ENCODE results near the gene CA5A. TPM values are rescaled to one million over a fixed set of nuclear protein-coding genes. Genes with fewer than 3 reads are reported as not detected.

The CA5A gene
- total and polyA plus RNA-seq, 2 of the 13 experiments (the other 11 are each of a cell fraction or from before 2014, with no cell fraction given), result 66.8 to 106 TPM

DNA sequence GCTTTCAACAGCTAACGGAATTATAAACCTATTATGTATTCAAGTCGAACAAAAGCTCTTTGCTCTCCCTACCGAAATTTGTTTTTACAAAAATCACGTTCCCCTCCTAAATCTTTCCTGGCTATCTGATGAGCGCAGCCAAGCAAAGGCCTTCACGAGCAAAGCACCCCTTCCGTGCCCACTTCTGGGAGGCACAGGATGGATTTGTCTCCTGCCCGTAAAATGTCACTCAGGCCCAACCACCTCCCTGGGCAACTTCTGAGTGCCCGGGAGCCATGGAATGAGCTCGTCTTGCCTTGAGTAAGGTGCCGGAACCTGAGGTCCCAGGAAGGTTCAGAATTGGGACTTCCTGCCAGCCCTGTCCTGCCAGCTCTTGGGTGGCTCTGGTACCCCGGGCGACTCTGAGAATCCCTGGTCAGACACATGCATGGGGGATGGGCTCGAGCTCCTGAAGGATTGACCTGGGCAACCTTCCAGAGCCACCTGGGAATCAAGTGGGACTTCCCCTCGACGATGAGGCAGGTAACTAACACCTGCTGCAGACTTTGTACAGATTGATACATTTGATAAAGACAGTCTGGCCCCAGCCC lies 86.8 kb downstream of the CA5A start (continued):
- no peak for TF ChIP-seq ZNF10 (CRISPR knock-in tag; IDR thresholded peaks at IDR 0.05; ENCODE audit: borderline replicate concordance, low read depth)
- peak; percentile 38; the same call in 1 of the 2 replicates for TF ChIP-seq ZNF878 (CRISPR knock-in tag; IDR thresholded peaks at IDR 0.05)
- no peak for TF ChIP-seq JDP2 (CRISPR knock-in tag; IDR thresholded peaks at IDR 0.05; ENCODE audit: borderline replicate concordance)
- TF ChIP-seq SMAD1 (CRISPR knock-in tag; IDR thresholded peaks at IDR 0.05; ENCODE audit: borderline replicate concordance, low read depth), result no peak
- no peak for TF ChIP-seq ZNF296 (CRISPR knock-in tag; conservative IDR thresholded peaks at IDR 0.05)
- 0 out of 2 replicates have a peak, but pooled peaks have one; percentile 52 for TF ChIP-seq GLI4 (CRISPR knock-in tag; IDR thresholded peaks at IDR 0.05; ENCODE audit: borderline replicate concordance)
- peak; percentile 43; the same call in 1 of the 2 replicates for TF ChIP-seq SP2 (CRISPR knock-in tag; IDR thresholded peaks at IDR 0.05)

GRCh38 chr16:87848676-87849345 lies 87.5 kb downstream of the CA5A start:
- H3K9ac ChIP-seq (ENCODE audit: insufficient read depth, low read depth, low read length), result peak overlapping the region; percentile 79
- ATAC-seq (no peak), DNase-seq (ENCODE audit: low spot score) (no peak), FAIRE-seq (no peak)
- in situ Hi-C loops (cut with HindIII; ENCODE audit: extremely low pct_ligation_motif_present, low pct_unique_long_range_greater_than_20kb), result no loop called here
- H3K36me3 ChIP-seq (replicated peaks in 1 of 2; ENCODE audit: control insufficient read depth in 1 of 2, insufficient read depth in 2 of 2, low read length in 2 of 2), result peaks cover 38 to 62% of the 10 kb centered on the region in 2 experiments
- ChIA-PET POLR2A (interaction anchor here (1.4 to 9.4 kb wide), 11 partner anchors 12 to 88 kb away, joined by 3 to 399 read pairs (median 9); partner anchors contain the start of genes CA5A, KLHDC4 and SLC7A5), CTCF (ENCODE audit: low intra/inter-chr PET ratio, low total read pairs) (interaction anchor here (1.5 to 5.4 kb wide), 3 partner anchors 18 to 71 kb away, joined by 8 to 47 read pairs (median 38); no protein-coding TSS in a partner anchor)
- intact Hi-C loops (cut with micrococcal nuclease; ENCODE audit: unreplicated experiment), result loop anchor here (1.0 to 2.0 kb wide), 3 partner anchors 8 to 70 kb away; no protein-coding TSS in a partner anchor
- H4K20me1 ChIP-seq (ENCODE audit: insufficient read depth, low read length), result peaks cover 5% of the 10 kb centered on the region; the same call in 1 of the 2 replicates
- BruUV-seq (replicated peaks), result TSS peak; percentile 52
- peak overlapping the region; percentile 98 for H3K27ac ChIP-seq (ENCODE audit: extremely low read length, insufficient read depth, low read length)
- no peaks in the 10 kb centered on the region for H3K27me3 ChIP-seq (ENCODE audit: control insufficient read depth in 1 of 2, insufficient read depth in 2 of 2, low read length in 2 of 2)
- H3K79me2 ChIP-seq (ENCODE audit: insufficient read depth, low read length), result peaks cover 81% of the 10 kb centered on the region
- 81% methylated on average over 17 of the region's 18 CpGs for WGBS (ENCODE audit: low lambda C conversion rate)
- no peak overlapping the region for H2AFZ ChIP-seq (ENCODE audit: low read length)
- no peaks in the 10 kb centered on the region for H3K9me3 ChIP-seq (ENCODE audit: low read length)
- H3K4me2 ChIP-seq (ENCODE audit: low read depth, low read length), result peak overlapping the region; percentile 73
- H3K4me1 ChIP-seq (ENCODE audit: insufficient read depth, low read length), result peaks cover 99% of the 10 kb centered on the region
- peak overlapping the region in 1 of 3 experiments; percentile 39; a peak in 2 of 6 replicates for H3K4me3 ChIP-seq (replicated peaks in 1 of 3; ENCODE audit: insufficient read depth in 1 of 3, low read depth in 2 of 3, low read length in 3 of 3)
- TF ChIP-seq ZNF772 (CRISPR knock-in tag; IDR thresholded peaks at IDR 0.05) (peak; percentile 52; the same call in 1 of the 2 replicates), NFATC3 (CRISPR knock-in tag; IDR thresholded peaks at IDR 0.05) (0 out of 2 replicates have a peak, but pooled peaks have one; percentile 3), ZNF567 (CRISPR knock-in tag; IDR thresholded peaks at IDR 0.05; ENCODE audit: borderline replicate concordance) (no peak), ZNF891 (CRISPR knock-in tag; IDR thresholded peaks at IDR 0.05) (peak; percentile 46; the same call in 1 of the 2 replicates), ZNF383 (CRISPR knock-in tag; IDR thresholded peaks at IDR 0.05; ENCODE audit: borderline replicate concordance) (0 out of 2 replicates have a peak, but pooled peaks have one; percentile 73), ZNF235 (CRISPR knock-in tag; IDR thresholded peaks at IDR 0.05; ENCODE audit: borderline replicate concordance) (peak; percentile 18; the same call in 1 of the 2 replicates), ZNF768 (CRISPR knock-in tag; IDR thresholded peaks at IDR 0.05) (0 out of 2 replicates have a peak, but pooled peaks have one; percentile 8), ZNF333 (CRISPR knock-in tag; IDR thresholded peaks at IDR 0.05; ENCODE audit: borderline replicate concordance) (peak; percentile 9; the same call in 1 of the 2 replicates)
- TF ChIP-seq, protein P1, sequence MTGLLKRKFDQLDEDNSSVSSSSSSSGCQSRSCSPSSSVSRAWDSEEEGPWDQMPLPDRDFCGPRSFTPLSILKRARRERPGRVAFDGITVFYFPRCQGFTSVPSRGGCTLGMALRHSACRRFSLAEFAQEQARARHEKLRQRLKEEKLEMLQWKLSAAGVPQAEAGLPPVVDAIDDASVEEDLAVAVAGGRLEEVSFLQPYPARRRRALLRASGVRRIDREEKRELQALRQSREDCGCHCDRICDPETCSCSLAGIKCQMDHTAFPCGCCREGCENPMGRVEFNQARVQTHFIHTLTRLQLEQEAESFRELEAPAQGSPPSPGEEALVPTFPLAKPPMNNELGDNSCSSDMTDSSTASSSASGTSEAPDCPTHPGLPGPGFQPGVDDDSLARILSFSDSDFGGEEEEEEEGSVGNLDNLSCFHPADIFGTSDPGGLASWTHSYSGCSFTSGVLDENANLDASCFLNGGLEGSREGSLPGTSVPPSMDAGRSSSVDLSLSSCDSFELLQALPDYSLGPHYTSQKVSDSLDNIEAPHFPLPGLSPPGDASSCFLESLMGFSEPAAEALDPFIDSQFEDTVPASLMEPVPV (CRISPR knock-in tag; IDR thresholded peaks at IDR 0.05), result peak; percentile 35; the same call in 1 of the 2 replicates
- TF ChIP-seq, protein P2, sequence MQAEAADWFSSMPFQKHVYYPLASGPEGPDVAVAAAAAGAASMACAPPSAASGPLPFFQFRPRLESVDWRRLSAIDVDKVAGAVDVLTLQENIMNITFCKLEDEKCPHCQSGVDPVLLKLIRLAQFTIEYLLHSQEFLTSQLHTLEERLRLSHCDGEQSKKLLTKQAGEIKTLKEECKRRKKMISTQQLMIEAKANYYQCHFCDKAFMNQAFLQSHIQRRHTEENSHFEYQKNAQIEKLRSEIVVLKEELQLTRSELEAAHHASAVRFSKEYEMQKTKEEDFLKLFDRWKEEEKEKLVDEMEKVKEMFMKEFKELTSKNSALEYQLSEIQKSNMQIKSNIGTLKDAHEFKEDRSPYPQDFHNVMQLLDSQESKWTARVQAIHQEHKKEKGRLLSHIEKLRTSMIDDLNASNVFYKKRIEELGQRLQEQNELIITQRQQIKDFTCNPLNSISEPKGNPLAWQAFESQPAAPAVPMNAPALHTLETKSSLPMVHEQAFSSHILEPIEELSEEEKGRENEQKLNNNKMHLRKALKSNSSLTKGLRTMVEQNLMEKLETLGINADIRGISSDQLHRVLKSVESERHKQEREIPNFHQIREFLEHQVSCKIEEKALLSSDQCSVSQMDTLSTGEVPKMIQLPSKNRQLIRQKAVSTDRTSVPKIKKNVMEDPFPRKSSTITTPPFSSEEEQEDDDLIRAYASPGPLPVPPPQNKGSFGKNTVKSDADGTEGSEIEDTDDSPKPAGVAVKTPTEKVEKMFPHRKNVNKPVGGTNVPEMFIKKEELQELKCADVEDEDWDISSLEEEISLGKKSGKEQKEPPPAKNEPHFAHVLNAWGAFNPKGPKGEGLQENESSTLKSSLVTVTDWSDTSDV (CRISPR knock-in tag; IDR thresholded peaks at IDR 0.05), result 0 out of 2 replicates have a peak, but pooled peaks have one; percentile 51
